Omental fat pad (tissue), 4 donors: ENCODE data around the gene ITPRID2. TPM values are rescaled to one million over a fixed set of nuclear protein-coding genes. Genes with fewer than 3 reads are reported as not detected.

Source experiments
- ATAC-seq: fragments of 150-250 bp; one replicate; pipeline ENCODE4 v1.9.1; 2016; ENCODE audit warnings: mild to moderate bottlenecking, moderate library complexity; ENCODE audit not compliant: low FRiP score
- DNase-seq: peaks from one replicate; pipeline ENCODE4 v3.0.0-alpha.2; 2019; ENCODE audit warnings: low spot score
- total RNA-seq, 4 donors: library from RNA; depleted of rRNA; stranded (reverse); fragments of >200 nt; gene quantifications; one replicate each; pipeline ENCODE4 v1.1.0, GENCODE V29; 2016
- TF ChIP-seq, protein P1 (sequence below), 3 donors: fragments of 450-650 bp; IDR thresholded peaks; one replicate each; pipeline ENCODE4 v1.5.1; 2016 to 2017; ENCODE audit warnings: antibody characterized with exemption in 3 of 3, mild to moderate bottlenecking in 3 of 3, moderate library complexity in 2 of 3

The ITPRID2 gene
- total RNA-seq, 4 donors from 2014 or later = 54.7 to 94.6 (median 70.6) TPM

- TF ChIP-seq, protein P1, sequence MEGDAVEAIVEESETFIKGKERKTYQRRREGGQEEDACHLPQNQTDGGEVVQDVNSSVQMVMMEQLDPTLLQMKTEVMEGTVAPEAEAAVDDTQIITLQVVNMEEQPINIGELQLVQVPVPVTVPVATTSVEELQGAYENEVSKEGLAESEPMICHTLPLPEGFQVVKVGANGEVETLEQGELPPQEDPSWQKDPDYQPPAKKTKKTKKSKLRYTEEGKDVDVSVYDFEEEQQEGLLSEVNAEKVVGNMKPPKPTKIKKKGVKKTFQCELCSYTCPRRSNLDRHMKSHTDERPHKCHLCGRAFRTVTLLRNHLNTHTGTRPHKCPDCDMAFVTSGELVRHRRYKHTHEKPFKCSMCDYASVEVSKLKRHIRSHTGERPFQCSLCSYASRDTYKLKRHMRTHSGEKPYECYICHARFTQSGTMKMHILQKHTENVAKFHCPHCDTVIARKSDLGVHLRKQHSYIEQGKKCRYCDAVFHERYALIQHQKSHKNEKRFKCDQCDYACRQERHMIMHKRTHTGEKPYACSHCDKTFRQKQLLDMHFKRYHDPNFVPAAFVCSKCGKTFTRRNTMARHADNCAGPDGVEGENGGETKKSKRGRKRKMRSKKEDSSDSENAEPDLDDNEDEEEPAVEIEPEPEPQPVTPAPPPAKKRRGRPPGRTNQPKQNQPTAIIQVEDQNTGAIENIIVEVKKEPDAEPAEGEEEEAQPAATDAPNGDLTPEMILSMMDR (IDR thresholded peaks at IDR 0.05) = no peak
- ATAC-seq (no peak), DNase-seq (no peak)
Measured at GRCh38 chr2:181890271-181890670, 1.3 kb upstream of the ITPRID2 start.

GRCh38 chr2:181891966-181892798, 652 bp downstream of the ITPRID2 start:
- TF ChIP-seq, protein P1 (IDR thresholded peaks at IDR 0.05) = no peak
- DNase-seq = peak; percentile 26

DNA sequence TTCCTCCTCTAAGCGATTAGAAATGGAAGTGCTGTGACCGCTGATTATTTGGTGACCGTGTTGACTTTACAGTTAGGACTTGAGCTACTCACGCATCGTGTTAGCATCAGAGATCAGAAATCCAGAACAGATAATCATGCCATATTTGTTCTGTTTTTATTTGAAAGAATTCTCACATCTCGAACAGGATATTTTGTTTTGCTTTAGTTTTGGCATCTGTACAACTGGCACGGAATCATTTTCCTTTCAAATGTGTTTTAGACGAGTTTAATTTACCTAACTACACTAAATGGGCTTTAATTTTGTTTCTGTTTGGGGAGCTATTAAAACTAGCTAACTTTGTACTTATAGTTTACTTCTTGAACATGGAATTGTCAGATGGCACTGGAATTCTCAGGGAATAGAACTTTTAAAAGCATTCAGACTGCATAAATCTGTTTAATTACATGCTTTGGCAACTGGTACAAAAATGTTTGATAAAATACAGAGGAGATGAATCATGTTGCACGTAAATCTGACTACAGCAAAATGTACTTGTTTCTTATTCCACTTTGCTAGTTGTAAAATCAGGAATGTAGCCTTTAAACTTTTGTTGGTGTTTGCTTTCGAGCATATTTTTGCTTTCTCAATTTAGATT, 1.4 kb downstream of the ITPRID2 start:
- TF ChIP-seq, protein P1 (IDR thresholded peaks at IDR 0.05) = no peak
- DNase-seq (no peak), ATAC-seq (no peak)

More at GRCh38 chr2:181891966-181892798, 652 bp downstream of the ITPRID2 start:
- peak; percentile 67 for ATAC-seq

DNA sequence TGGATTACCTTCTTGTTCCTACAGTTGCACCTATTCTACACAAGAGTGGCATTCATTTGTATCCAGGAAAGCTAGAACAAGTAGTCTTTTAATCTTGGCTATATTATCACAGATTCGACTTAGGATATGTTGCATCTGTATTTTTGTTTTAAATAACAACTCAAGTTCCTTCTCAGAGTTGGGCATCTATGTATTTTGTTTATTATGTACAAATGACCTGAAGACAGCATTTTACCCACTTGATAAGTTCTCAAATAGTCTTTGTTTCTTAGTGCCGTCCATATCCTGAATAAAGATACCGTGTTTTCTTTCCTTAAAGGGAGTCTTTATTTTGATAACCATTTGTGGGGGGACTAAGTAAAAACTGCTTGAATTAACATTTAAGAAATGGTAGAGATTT, 2.9 kb downstream of the ITPRID2 start:
- DNase-seq = no peak
- ATAC-seq = no peak
- TF ChIP-seq, protein P1 (IDR thresholded peaks at IDR 0.05) = no peak

GRCh38 chr2:181895818-181896217, 4.3 kb downstream of the ITPRID2 start:
- DNase-seq = no peak
- TF ChIP-seq, protein P1 (IDR thresholded peaks at IDR 0.05) = no peak
- ATAC-seq = no peak

GRCh38 chr2:181896286-181896685, 4.8 kb downstream of the ITPRID2 start:
- TF ChIP-seq, protein P1 (IDR thresholded peaks at IDR 0.05) = no peak
- DNase-seq (no peak), ATAC-seq (no peak)
